ENCODE results near the gene WWP2.

WWP2 gene

GRCh38 chr16:69935278-69935711, 173.2 kb downstream of the WWP2 start:
- Histone ChIP-seq H3K36me3 (ENCODE audit: control insufficient read depth, insufficient read depth, low read length) (peaks cover 54% of the 10 kb centered on the region), H3K4me3 (ENCODE audit: low read length) (no peak overlapping the region), H3K9ac (ENCODE audit: low read length) (no peak overlapping the region), H3K27me3 (ENCODE audit: control insufficient read depth, insufficient read depth, low read length) (no peaks in the 10 kb centered on the region), H3K27ac (ENCODE audit: low read depth, low read length) (no peak overlapping the region), H3K4me1 (ENCODE audit: control insufficient read depth, insufficient read depth, low read length) (no peaks in the 10 kb centered on the region)

GRCh38 chr16:69935740-69936139, 173.6 kb downstream of the WWP2 start:
- Histone ChIP-seq H3K27me3 (ENCODE audit: control insufficient read depth, insufficient read depth, low read length) (no peaks in the 10 kb centered on the region), H3K4me3 (ENCODE audit: low read length) (no peak overlapping the region), H3K27ac (ENCODE audit: low read depth, low read length) (no peak overlapping the region), H3K36me3 (ENCODE audit: control insufficient read depth, insufficient read depth, low read length) (peaks cover 54% of the 10 kb centered on the region), H3K4me1 (ENCODE audit: control insufficient read depth, insufficient read depth, low read length) (no peaks in the 10 kb centered on the region), H3K9ac (ENCODE audit: low read length) (no peak overlapping the region)

- H3K36me3 ChIP-seq (ENCODE audit: control insufficient read depth, insufficient read depth, low read length), result peaks cover 54% of the 10 kb centered on the region
- no peak overlapping the region for H3K9ac ChIP-seq (ENCODE audit: low read length)
- no peaks in the 10 kb centered on the region for H3K4me1 ChIP-seq (ENCODE audit: control insufficient read depth, insufficient read depth, low read length)
- no peaks in the 10 kb centered on the region for H3K27me3 ChIP-seq (ENCODE audit: control insufficient read depth, insufficient read depth, low read length)
- no peak overlapping the region for H3K27ac ChIP-seq (ENCODE audit: low read depth, low read length)
- H3K4me3 ChIP-seq (ENCODE audit: low read length), result no peak overlapping the region
These were observed 174.1 kb downstream of the WWP2 start for GRCh38 chr16:69936252-69936651.

GRCh38 chr16:69936751-69937211, 174.6 kb downstream of the WWP2 start:
- no peaks in the 10 kb centered on the region for H3K27me3 ChIP-seq (ENCODE audit: control insufficient read depth, insufficient read depth, low read length)
- H3K27ac ChIP-seq (ENCODE audit: low read depth, low read length), result no peak overlapping the region
- H3K4me3 ChIP-seq (ENCODE audit: low read length), result no peak overlapping the region
- no peaks in the 10 kb centered on the region for H3K4me1 ChIP-seq (ENCODE audit: control insufficient read depth, insufficient read depth, low read length)
- H3K9ac ChIP-seq (ENCODE audit: low read length), result no peak overlapping the region
- peaks cover 50% of the 10 kb centered on the region for H3K36me3 ChIP-seq (ENCODE audit: control insufficient read depth, insufficient read depth, low read length)

- H3K36me3 ChIP-seq (ENCODE audit: control insufficient read depth, insufficient read depth, low read length), result peaks cover 46% of the 10 kb centered on the region
- H3K4me1 ChIP-seq (ENCODE audit: control insufficient read depth, insufficient read depth, low read length), result no peaks in the 10 kb centered on the region
- H3K27me3 ChIP-seq (ENCODE audit: control insufficient read depth, insufficient read depth, low read length), result no peaks in the 10 kb centered on the region
- no peak overlapping the region for H3K4me3 ChIP-seq (ENCODE audit: low read length)
- no peak overlapping the region for H3K9ac ChIP-seq (ENCODE audit: low read length)
- H3K27ac ChIP-seq (ENCODE audit: low read depth, low read length), result no peak overlapping the region
These were observed 175.4 kb downstream of the WWP2 start for GRCh38 chr16:69937465-69937951.

GRCh38 chr16:69938981-69939820, 177.1 kb downstream of the WWP2 start:
- H3K36me3 ChIP-seq (ENCODE audit: control insufficient read depth, insufficient read depth, low read length), result peaks cover 30% of the 10 kb centered on the region
- no peak overlapping the region for H3K9ac ChIP-seq (ENCODE audit: low read length)
- H3K27me3 ChIP-seq (ENCODE audit: control insufficient read depth, insufficient read depth, low read length), result no peaks in the 10 kb centered on the region
- no peak overlapping the region for H3K4me3 ChIP-seq (ENCODE audit: low read length)
- H3K4me1 ChIP-seq (ENCODE audit: control insufficient read depth, insufficient read depth, low read length), result no peaks in the 10 kb centered on the region
- H3K27ac ChIP-seq (ENCODE audit: low read depth, low read length), result no peak overlapping the region

GRCh38 chr16:69939821-69940585, 177.9 kb downstream of the WWP2 start:
- Histone ChIP-seq H3K36me3 (ENCODE audit: control insufficient read depth, insufficient read depth, low read length) (peaks cover 30% of the 10 kb centered on the region), H3K4me3 (ENCODE audit: low read length) (no peak overlapping the region), H3K9ac (ENCODE audit: low read length) (no peak overlapping the region), H3K27ac (ENCODE audit: low read depth, low read length) (no peak overlapping the region), H3K4me1 (ENCODE audit: control insufficient read depth, insufficient read depth, low read length) (no peaks in the 10 kb centered on the region), H3K27me3 (ENCODE audit: control insufficient read depth, insufficient read depth, low read length) (no peaks in the 10 kb centered on the region)

- Histone ChIP-seq H3K36me3 (ENCODE audit: control insufficient read depth, insufficient read depth, low read length) (peaks cover 29% of the 10 kb centered on the region), H3K27me3 (ENCODE audit: control insufficient read depth, insufficient read depth, low read length) (no peaks in the 10 kb centered on the region), H3K27ac (ENCODE audit: low read depth, low read length) (no peak overlapping the region), H3K9ac (ENCODE audit: low read length) (no peak overlapping the region), H3K4me3 (ENCODE audit: low read length) (no peak overlapping the region), H3K4me1 (ENCODE audit: control insufficient read depth, insufficient read depth, low read length) (no peaks in the 10 kb centered on the region)
These were observed 178.5 kb downstream of the WWP2 start for GRCh38 chr16:69940676-69941075.

GRCh38 chr16:69941251-69942098, 179.3 kb downstream of the WWP2 start:
- H3K4me3 ChIP-seq (ENCODE audit: low read length), result no peak overlapping the region
- no peaks in the 10 kb centered on the region for H3K4me1 ChIP-seq (ENCODE audit: control insufficient read depth, insufficient read depth, low read length)
- H3K9ac ChIP-seq (ENCODE audit: low read length), result no peak overlapping the region
- H3K27me3 ChIP-seq (ENCODE audit: control insufficient read depth, insufficient read depth, low read length), result no peaks in the 10 kb centered on the region
- H3K27ac ChIP-seq (ENCODE audit: low read depth, low read length), result no peak overlapping the region
- H3K36me3 ChIP-seq (ENCODE audit: control insufficient read depth, insufficient read depth, low read length), result peaks cover 21% of the 10 kb centered on the region

- no peak overlapping the region for H3K27ac ChIP-seq (ENCODE audit: low read depth, low read length)
These were observed 180.0 kb downstream of the WWP2 start for GRCh38 chr16:69942099-69942491.

GRCh38 chr16:69942627-69943170, 180.6 kb downstream of the WWP2 start:
- Histone ChIP-seq H3K4me1 (ENCODE audit: control insufficient read depth, insufficient read depth, low read length) (no peaks in the 10 kb centered on the region), H3K4me3 (ENCODE audit: low read length) (no peak overlapping the region), H3K27me3 (ENCODE audit: control insufficient read depth, insufficient read depth, low read length) (no peaks in the 10 kb centered on the region), H3K9ac (ENCODE audit: low read length) (no peak overlapping the region), H3K27ac (ENCODE audit: low read depth, low read length) (no peak overlapping the region), H3K36me3 (ENCODE audit: control insufficient read depth, insufficient read depth, low read length) (peaks cover 11% of the 10 kb centered on the region)

More at GRCh38 chr16:69942099-69942491, 180.0 kb downstream of the WWP2 start:
- Histone ChIP-seq H3K9ac (ENCODE audit: low read length) (no peak overlapping the region), H3K4me1 (ENCODE audit: control insufficient read depth, insufficient read depth, low read length) (no peaks in the 10 kb centered on the region), H3K36me3 (ENCODE audit: control insufficient read depth, insufficient read depth, low read length) (peaks cover 15% of the 10 kb centered on the region), H3K4me3 (ENCODE audit: low read length) (no peak overlapping the region), H3K27me3 (ENCODE audit: control insufficient read depth, insufficient read depth, low read length) (no peaks in the 10 kb centered on the region)
